OCI-LY3 (cell line): ENCODE data around the gene IRX3.

Source experiments
- H2AFZ ChIP-seq: fragments of 200-600, 300-600 bp; shearing (Covaris generic); 2 replicates; pipeline ENCODE4 v1.6.0; 2014; ENCODE audit warnings: antibody characterized with exemption, low read depth, low read length
- H3K27ac ChIP-seq: fragments of 200-600, 300-600 bp; sonication (generic); 2 replicates; pipeline ENCODE4 v1.5.1; 2014; ENCODE audit warnings: mild to moderate bottlenecking, low read length, moderate library complexity, mixed read lengths
- H3K27me3 ChIP-seq: fragments of 200-600, 300-600 bp; sonication (generic); 2 replicates; pipeline ENCODE4 v1.6.1; 2014; ENCODE audit warnings: low read depth, low read length, mixed read lengths
- H3K36me3 ChIP-seq: fragments of 200-600, 300-600 bp; sonication (generic); replicated peaks from 2 replicates; pipeline ENCODE3; 2014; ENCODE audit warnings: low read depth, low read length, mixed read lengths
- H3K4me1 ChIP-seq: fragments of 300-600, 200-600 bp; sonication (generic); 2 replicates; pipeline ENCODE4 v1.6.1; 2014; ENCODE audit warnings: low read length, mixed read lengths
- H3K4me2 ChIP-seq: fragments of 200-600, 300-600 bp; sonication (generic); 2 replicates; pipeline ENCODE4 v1.6.1; 2014; ENCODE audit warnings: low read length, mixed read lengths
- H3K4me3 ChIP-seq: fragments of 300-600, 200-600 bp; sonication (generic); 2 replicates; pipeline ENCODE4 v1.5.1; 2014; ENCODE audit warnings: antibody characterized with exemption, mild to moderate bottlenecking, low read length, moderate library complexity
- H3K79me2 ChIP-seq: fragments of 300-600, 200-600 bp; shearing (Covaris generic); 2 replicates; pipeline ENCODE4 v1.6.1; 2014; ENCODE audit warnings: mild to moderate bottlenecking, low read length, mixed read lengths
- H3K9ac ChIP-seq: fragments of 300-600, 200-600 bp; shearing (Covaris generic); 2 replicates; pipeline ENCODE4 v1.6.0; 2014; ENCODE audit warnings: mild to moderate bottlenecking, low read length, moderate library complexity
- H3K9me3 ChIP-seq: fragments of 200-600, 300-600 bp; shearing (Covaris generic); 2 replicates; pipeline ENCODE4 v1.6.1; 2014; ENCODE audit warnings: low read length, mixed read lengths; ENCODE audit not compliant: insufficient read depth
- H4K20me1 ChIP-seq: fragments of 200-600, 300-600 bp; sonication (generic); 2 replicates; pipeline ENCODE4 v1.6.1; 2016; ENCODE audit warnings: low read length, mixed read lengths; ENCODE audit not compliant: insufficient read depth
- CTCF ChIP-seq: fragments of 200-600, 300-600 bp; sonication (generic); IDR thresholded peaks from 2 replicates; pipeline ENCODE4 v1.5.1; 2014; ENCODE audit warnings: antibody characterized with exemption, low read length, low read depth
- EZH2phosphoT487 ChIP-seq: fragments of 200-600 bp; shearing (Covaris generic); IDR thresholded peaks from 2 replicates; pipeline ENCODE4 v1.6.1; 2018; ENCODE audit warnings: antibody characterized with exemption, mixed run types, low read depth

Gene IRX3

DNA sequence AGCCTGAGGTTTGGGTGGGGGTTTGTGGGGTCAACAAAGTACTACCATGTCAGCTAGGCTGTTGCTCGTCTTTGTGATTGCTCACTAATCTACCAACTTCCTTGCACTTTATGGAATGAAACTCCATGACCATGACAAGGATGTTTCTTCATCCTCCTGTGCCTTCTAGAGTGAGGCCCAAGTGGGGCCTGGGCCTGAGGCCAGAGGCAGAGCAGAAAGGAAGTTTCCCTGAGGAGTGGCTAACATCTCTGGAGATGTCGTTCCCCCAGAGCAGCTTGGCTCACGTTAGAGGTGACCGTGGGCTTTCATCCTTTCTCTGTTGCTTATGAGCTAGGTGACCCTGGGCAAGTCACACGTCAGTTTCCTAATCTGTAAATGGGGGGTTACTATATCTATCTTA, 41.0 kb upstream of the IRX3 start:
- no peak overlapping the region for H3K4me2 ChIP-seq
- H3K27me3 ChIP-seq: no peaks in the 10 kb centered on the region
- TF ChIP-seq EZH2phosphoT487: no peak
- no peak for TF ChIP-seq CTCF

GRCh38 chr16:54326266-54326662, 39.7 kb upstream of the IRX3 start:
- H3K4me2 ChIP-seq: no peak overlapping the region
- no peaks in the 10 kb centered on the region for H3K36me3 ChIP-seq
- H3K27ac ChIP-seq: no peak overlapping the region
- H3K9ac ChIP-seq: no peak overlapping the region
- no peaks in the 10 kb centered on the region for H3K27me3 ChIP-seq
- no peak overlapping the region for H3K4me3 ChIP-seq
- no peaks in the 10 kb centered on the region for H4K20me1 ChIP-seq
- H3K4me1 ChIP-seq: no peaks in the 10 kb centered on the region
- no peaks in the 10 kb centered on the region for H3K9me3 ChIP-seq
- TF ChIP-seq CTCF (no peak), EZH2phosphoT487 (no peak)
- no peak overlapping the region for H2AFZ ChIP-seq
- no peaks in the 10 kb centered on the region for H3K79me2 ChIP-seq

More for the DNA sequence above, 41.0 kb upstream of the IRX3 start:
- Histone ChIP-seq H3K27ac (no peak overlapping the region), H2AFZ (no peak overlapping the region), H3K9ac (no peak overlapping the region), H3K79me2 (no peaks in the 10 kb centered on the region), H3K36me3 (no peaks in the 10 kb centered on the region), H3K9me3 (no peaks in the 10 kb centered on the region), H4K20me1 (no peaks in the 10 kb centered on the region), H3K4me3 (no peak overlapping the region), H3K4me1 (no peaks in the 10 kb centered on the region)

DNA sequence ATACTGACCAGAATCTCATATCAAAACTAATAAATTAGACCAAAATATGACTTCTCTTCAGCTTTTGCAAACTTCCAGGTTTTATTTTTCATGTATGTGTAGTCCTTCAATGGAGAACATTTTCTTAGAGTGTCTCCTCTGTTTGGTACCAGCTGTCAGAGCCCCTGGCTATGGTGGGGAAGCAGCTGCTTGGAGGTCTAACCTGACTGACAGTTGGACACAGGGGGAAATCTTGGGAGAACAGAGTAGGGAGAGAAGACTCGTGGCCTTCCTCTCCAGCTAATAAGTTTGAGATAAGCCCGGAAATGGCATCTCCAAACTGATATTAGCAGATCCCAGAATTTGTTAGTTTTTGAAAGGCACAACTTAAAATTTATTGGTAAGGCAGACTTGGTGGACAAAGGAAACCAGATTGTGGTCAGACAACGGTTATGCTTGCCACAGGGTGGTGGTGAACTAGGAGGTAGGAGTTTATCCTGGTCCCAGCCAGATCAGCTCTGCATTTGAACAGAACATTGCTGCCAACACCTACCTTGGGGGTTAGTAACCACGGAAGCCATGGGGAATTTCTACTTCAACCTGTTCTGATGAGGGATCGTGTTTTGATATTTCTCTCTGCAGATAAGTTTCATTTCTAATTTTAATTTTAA, 39.2 kb upstream of the IRX3 start:
- no peaks in the 10 kb centered on the region for H3K27me3 ChIP-seq
- TF ChIP-seq EZH2phosphoT487 (no peak), CTCF (no peak)
- no peak overlapping the region for H2AFZ ChIP-seq
- no peak overlapping the region for H3K27ac ChIP-seq
- H3K4me1 ChIP-seq: no peaks in the 10 kb centered on the region
- H3K4me2 ChIP-seq: no peak overlapping the region
- no peaks in the 10 kb centered on the region for H3K79me2 ChIP-seq
- no peak overlapping the region for H3K9ac ChIP-seq
- no peaks in the 10 kb centered on the region for H4K20me1 ChIP-seq
- H3K9me3 ChIP-seq: no peaks in the 10 kb centered on the region
- no peak overlapping the region for H3K4me3 ChIP-seq
- H3K36me3 ChIP-seq: no peaks in the 10 kb centered on the region

DNA sequence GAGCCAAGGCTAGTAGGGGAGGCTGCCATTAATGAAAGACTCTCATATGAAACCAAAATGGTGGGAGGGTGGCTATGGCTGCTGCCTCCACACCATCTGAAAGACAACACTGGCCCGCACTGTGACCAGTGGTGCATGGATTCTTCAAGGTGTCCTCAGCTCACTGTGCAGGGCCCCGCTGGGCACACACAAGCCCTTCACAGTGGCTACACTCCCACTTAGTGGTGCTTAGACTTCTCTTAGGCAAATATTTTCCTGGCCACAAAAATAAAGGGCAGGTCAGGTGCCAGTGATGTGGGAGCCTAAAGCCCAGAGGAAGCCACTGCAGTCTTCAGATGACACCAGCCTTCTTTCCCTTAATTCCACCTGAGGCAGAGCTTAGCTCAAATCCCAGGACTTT, 38.1 kb upstream of the IRX3 start:
- Histone ChIP-seq H3K27me3 (no peaks in the 10 kb centered on the region), H3K79me2 (no peaks in the 10 kb centered on the region), H2AFZ (no peak overlapping the region), H4K20me1 (no peaks in the 10 kb centered on the region), H3K4me3 (no peak overlapping the region), H3K4me2 (no peak overlapping the region), H3K9me3 (no peaks in the 10 kb centered on the region), H3K9ac (no peak overlapping the region), H3K36me3 (no peaks in the 10 kb centered on the region), H3K4me1 (no peaks in the 10 kb centered on the region), H3K27ac (no peak overlapping the region)
- TF ChIP-seq CTCF (no peak), EZH2phosphoT487 (no peak)
